A549 (cell line): ENCODE data around the gene EXOSC7. TPM values are rescaled to one million over a fixed set of nuclear protein-coding genes. Genes with fewer than 3 reads are reported as not detected.

Experiments
- ATAC-seq, 2 experiments: fragments of 200-7000 bp in 1 of 2; fragments of >200 bp in 1 of 2; cut with Nextera tagmentation in 1 of 2; cut with Tn5 transposase in 1 of 2; 3 replicates each; pipeline versions ENCODE4 v1.8.0 to v1.9.1; 2018 to 2020; ENCODE audit warnings: mild to moderate bottlenecking in 1 of 2, moderate library complexity in 1 of 2
- CTCF ChIA-PET: fragments of 300-600 bp; sonication (Branson Sonifier 250); formaldehyde crosslinking; extraction: SDS; loops from one replicate; lab custom pipeline; 2021; ENCODE audit warnings: antibody characterized with exemption, inconsistent platforms; lab: Yijun Ruan, JAX
- POLR2A ChIA-PET: fragments of 350-600 bp; formaldehyde crosslinking; extraction: SDS; loops from one replicate; lab custom pipeline; 2021; ENCODE audit warnings: antibody characterized with exemption, inconsistent platforms; lab: Yijun Ruan, JAX
- DNase-seq, 2 experiments: peaks; one replicate each; pipeline versions ENCODE4 v3.0.0 to v3.0.0-alpha.2; 2011 to 2016; ENCODE audit warnings: low read depth in 1 of 2, low spot score in 1 of 2
- FAIRE-seq: peaks from 2 replicates; lab custom pipeline; 2011; peaks lifted over from hg19 to GRCh38; lab: Jason Lieb, UNC
- H3K27ac ChIP-seq, 2 experiments: fragments of >200 bp; sonication (Bioruptor Twin); formaldehyde crosslinking; 3 replicates each; pipeline ENCODE4 v1.5.1; 2016 to 2017
- H3K4me1 ChIP-seq: fragments of >200 bp; sonication (Bioruptor Twin); formaldehyde crosslinking; 3 replicates; pipeline ENCODE4 v1.6.1; 2016
- H3K4me2 ChIP-seq: fragments of >200 bp; sonication (Bioruptor Twin); formaldehyde crosslinking; 3 replicates; pipeline ENCODE4 v1.6.1; 2016
- H3K4me3 ChIP-seq: fragments of >200 bp; sonication (Bioruptor Twin); formaldehyde crosslinking; 3 replicates; pipeline ENCODE4 v1.5.1; 2016
- H3K9me3 ChIP-seq: fragments of >200 bp; sonication (Bioruptor Twin); formaldehyde crosslinking; 3 replicates; pipeline ENCODE4 v1.6.1; 2016
- CHD4 ChIP-seq: fragments of 200-600 bp; sonication (generic); IDR thresholded peaks from 2 replicates; pipeline ENCODE4 v1.6.1; 2016; ENCODE audit warnings: antibody characterized with exemption, mild to moderate bottlenecking, borderline replicate concordance
- EHF ChIP-seq: fragments of 250-450 bp; sonication (Bioruptor Pico); IDR thresholded peaks from 2 replicates; pipeline ENCODE4 v1.5.0; 2020; ENCODE audit warnings: mild to moderate bottlenecking
- EP300 ChIP-seq, 2 experiments: fragments of >200 bp; sonication (Bioruptor Twin); formaldehyde crosslinking; IDR thresholded peaks; 2 replicates in 1 of 2; 3 replicates in 1 of 2; pipeline ENCODE4 v1.6.1; 2016 to 2017
- ESRRA ChIP-seq: fragments of 150-350 bp; IDR thresholded peaks from 2 replicates; pipeline ENCODE4 v1.6.1; 2014; ENCODE audit warnings: mild to moderate bottlenecking, low read length, borderline replicate concordance
- FOSL2 ChIP-seq, 2 experiments: fragments of 450-650 bp in 1 of 2; fragments of >200 bp in 1 of 2; sonication (Bioruptor Twin) in 1 of 2; formaldehyde crosslinking; IDR thresholded peaks; 2 replicates each; pipeline versions ENCODE4 v1.5.0 to v1.6.1; 2016 to 2020; ENCODE audit warnings: mild to moderate bottlenecking in 1 of 2, moderate library complexity in 1 of 2
- HOXB13 ChIP-seq: fragments of 250-450 bp; sonication (Bioruptor Pico); IDR thresholded peaks from 2 replicates; pipeline ENCODE4 v1.5.0; 2020; ENCODE audit warnings: low read depth, mild to moderate bottlenecking, moderate library complexity
- JUN ChIP-seq, 2 experiments: fragments of >200 bp; sonication (Bioruptor Twin); formaldehyde crosslinking; IDR thresholded peaks; 2 replicates in 1 of 2; 3 replicates in 1 of 2; pipeline ENCODE4 v1.6.1; 2016 to 2017
- KDM1A ChIP-seq: fragments of 200-600 bp; sonication (generic); IDR thresholded peaks from 2 replicates; pipeline ENCODE4 v1.6.1; 2016; ENCODE audit warnings: low read depth, mild to moderate bottlenecking
- MAFK ChIP-seq: fragments of 450-650 bp; IDR thresholded peaks from 2 replicates; pipeline ENCODE4 v1.6.1; 2014; ENCODE audit not compliant: partially characterized antibody
- MAZ ChIP-seq: fragments of 150-350 bp; IDR thresholded peaks from 2 replicates; pipeline ENCODE4 v1.6.1; 2014; ENCODE audit warnings: antibody characterized with exemption, low read depth, low read length, borderline replicate concordance
- MYC ChIP-seq: IDR thresholded peaks from 2 replicates; pipeline ENCODE4 v1.6.1; 2012; ENCODE audit warnings: mild to moderate bottlenecking, inconsistent platforms, low read length, improper control_type of control experiment, borderline replicate concordance
- PHF8 ChIP-seq: fragments of 200-600 bp; sonication (generic); IDR thresholded peaks from 2 replicates; pipeline ENCODE4 v1.6.1; 2016; ENCODE audit warnings: low read depth, mild to moderate bottlenecking, antibody characterized with exemption, moderate library complexity, borderline replicate concordance
- POLR2AphosphoS2 ChIP-seq: conservative IDR thresholded peaks from 2 replicates; pipeline ENCODE4 v1.6.1; 2012; ENCODE audit warnings: low read length, improper control_type of control experiment, inconsistent platforms
- RAD21 ChIP-seq, 2 experiments: fragments of >200 bp in 1 of 2; sonication (Bioruptor Twin) in 1 of 2; formaldehyde crosslinking in 1 of 2; IDR thresholded peaks in 1 of 2; conservative IDR thresholded peaks in 1 of 2; 2 replicates in 1 of 2; 3 replicates in 1 of 2; pipeline ENCODE4 v1.6.1; 2012 to 2018; ENCODE audit warnings: inconsistent platforms in 1 of 2
- RFX5 ChIP-seq: fragments of 450-650 bp; IDR thresholded peaks from 2 replicates; pipeline ENCODE4 v1.7.1; 2014; ENCODE audit warnings: antibody characterized with exemption, mild to moderate bottlenecking, moderate library complexity
- RNF2 ChIP-seq: fragments of 200-600 bp; sonication (generic); IDR thresholded peaks from 2 replicates; pipeline ENCODE4 v1.6.1; 2016; ENCODE audit warnings: low read depth, mild to moderate bottlenecking, antibody characterized with exemption, moderate library complexity, borderline replicate concordance
- SREBF2 ChIP-seq: fragments of 450-650 bp; IDR thresholded peaks from 2 replicates; pipeline ENCODE4 v1.6.1; 2014; ENCODE audit warnings: mild to moderate bottlenecking, moderate library complexity
- ZFP36 ChIP-seq: fragments of 450-650 bp; IDR thresholded peaks from 2 replicates; pipeline ENCODE4 v1.6.1; 2014; ENCODE audit warnings: borderline replicate concordance; ENCODE audit not compliant: partially characterized antibody
- WGBS: methylation state at CpG from one replicate; pipeline ENCODE4 v1.1.6; 2017; ENCODE audit errors: missing lambda C conversion rate; 5-methylcytosine and 5-hydroxymethylcytosine counted together
- polyA plus RNA-seq, 4 experiments: library from polyadenylated mRNA; depleted of rRNA in 3 of 4; stranded (reverse); fragments of >200 nt; fragmentation: RNase III in 1 of 4; extraction: RNeasy Plus Mini Kit Qiagen cat#74134 plus additional on column Dnase treatment in 1 of 4; gene quantifications; 2 replicates in 3 of 4; 3 replicates in 1 of 4; pipeline ENCODE4 v1.2.3, GENCODE V29; 2011 to 2017
- TF ChIP-seq, protein P1 (sequence below): IDR thresholded peaks from 2 replicates; pipeline ENCODE4 v1.6.1; 2012
- TF ChIP-seq, protein P2 (sequence below): fragments of 200-600 bp; sonication (generic); IDR thresholded peaks from 2 replicates; pipeline ENCODE4 v1.6.1; 2016; ENCODE audit warnings: antibody characterized with exemption, mild to moderate bottlenecking, moderate library complexity

The EXOSC7 gene
- polyA plus RNA-seq, 2 of the 4 experiments (the other 2 are of a cell fraction), result 59.1 to 68.4 TPM

- CTCF ChIA-PET, result no interaction called here
- no peak for FAIRE-seq
- whole genome bisulfite sequencing, result 90% methylated on average over 5 of the region's 5 CpGs
- H3K27ac ChIP-seq, result no peak overlapping the region
- TF ChIP-seq PHF8, result no peak
- TF ChIP-seq, all 56 proteins: peak for 0
- Histone ChIP-seq H3K4me2 (no peak overlapping the region), H3K4me3 (no peak overlapping the region), H3K4me1 (no peaks in the 10 kb centered on the region), H3K9me3 (no peaks in the 10 kb centered on the region)
- ATAC-seq (no peak), DNase-seq (no peak)
- POLR2A ChIA-PET, result no interaction called here
Observed at GRCh38 chr3:44954304-44954703, 21.7 kb upstream of the EXOSC7 start.

DNA sequence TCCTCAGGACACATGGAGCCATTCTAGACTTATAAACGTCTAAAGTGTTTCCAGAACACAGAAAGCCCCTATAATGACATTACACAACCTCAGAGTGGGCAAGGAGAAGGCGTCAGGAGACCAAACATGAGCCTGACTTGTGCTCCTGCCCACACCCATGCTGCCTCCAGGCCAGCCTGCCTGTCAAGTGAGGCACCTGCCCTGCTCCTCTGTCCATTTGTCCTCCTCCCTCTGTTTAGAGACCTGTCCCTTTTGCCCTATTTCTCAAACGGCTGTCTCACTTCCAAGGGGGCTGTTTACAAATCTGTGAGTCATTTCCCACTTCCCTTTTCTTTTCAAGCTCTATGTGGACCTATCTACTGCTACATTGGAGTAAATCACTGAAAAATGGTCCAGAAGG, 21.1 kb upstream of the EXOSC7 start:
- Histone ChIP-seq H3K4me3 (no peak overlapping the region), H3K4me2 (no peak overlapping the region), H3K4me1 (no peaks in the 10 kb centered on the region), H3K9me3 (no peaks in the 10 kb centered on the region), H3K27ac (no peak overlapping the region)
- no peak for TF ChIP-seq FOSL2 (IDR thresholded peaks at IDR 0.05)
- TF ChIP-seq FOSL2 (CRISPR knock-in tag; IDR thresholded peaks at IDR 0.05), result no peak
- no peak for TF ChIP-seq MYC
- no peak for TF ChIP-seq MAFK
- no peak for TF ChIP-seq ESRRA
- ChIA-PET CTCF (no interaction called here), POLR2A (no interaction called here)
- DNase-seq (no peak), ATAC-seq (no peak), FAIRE-seq (no peak)
- 43% methylated on average over 3 of the region's 3 CpGs for WGBS

GRCh38 chr3:44955917-44956316, 20.1 kb upstream of the EXOSC7 start:
- FAIRE-seq, result no peak
- POLR2A ChIA-PET, result no interaction called here
- no peak for DNase-seq
- H3K4me3 ChIP-seq, result no peak overlapping the region
- no peaks in the 10 kb centered on the region for H3K9me3 ChIP-seq
- H3K4me2 ChIP-seq, result no peak overlapping the region
- H3K4me1 ChIP-seq, result no peaks in the 10 kb centered on the region
- CTCF ChIA-PET, result no interaction called here
- TF ChIP-seq HOXB13 (CRISPR knock-in tag), result no peak
- no peak for TF ChIP-seq EHF (CRISPR knock-in tag)
- TF ChIP-seq ZFP36, result no peak
- TF ChIP-seq MAZ, result no peak
- ATAC-seq, result no peak
- no peak overlapping the region for H3K27ac ChIP-seq
- 100% methylated on average over 1 of the region's 1 CpG for whole genome bisulfite sequencing

DNA sequence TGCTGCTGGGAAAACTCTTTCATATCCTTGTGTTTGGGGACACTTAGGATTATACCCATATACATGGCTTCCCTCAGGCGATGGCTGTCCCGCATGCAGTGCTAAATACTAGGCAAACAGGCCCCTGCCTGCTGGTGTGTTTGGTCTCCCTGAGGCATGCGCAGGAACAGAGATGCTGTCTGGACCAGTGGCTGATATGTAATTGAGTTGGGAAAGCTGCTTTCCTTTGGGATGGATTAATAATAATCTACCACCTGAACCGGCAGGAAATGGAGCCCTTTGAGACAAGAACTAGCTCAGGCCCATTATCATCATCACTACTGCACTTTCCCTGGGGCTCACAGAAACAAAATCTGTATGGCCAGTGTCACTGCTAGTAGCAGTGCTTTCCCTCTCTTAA, 18.1 kb upstream of the EXOSC7 start:
- no peak for FAIRE-seq
- TF ChIP-seq EP300 (IDR thresholded peaks at IDR 0.05), result no peak
- no peak for TF ChIP-seq CHD4
- TF ChIP-seq, protein P1, sequence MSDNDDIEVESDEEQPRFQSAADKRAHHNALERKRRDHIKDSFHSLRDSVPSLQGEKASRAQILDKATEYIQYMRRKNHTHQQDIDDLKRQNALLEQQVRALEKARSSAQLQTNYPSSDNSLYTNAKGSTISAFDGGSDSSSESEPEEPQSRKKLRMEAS, result no peak
- no peak for TF ChIP-seq KDM1A
- no peak for TF ChIP-seq JUN (IDR thresholded peaks at IDR 0.05)
- TF ChIP-seq RAD21 (conservative IDR thresholded peaks at IDR 0.05 in 1 of 2, IDR thresholded peaks at IDR 0.05 in 1 of 2), result no peak
- TF ChIP-seq RNF2, result no peak
- no peak for TF ChIP-seq RFX5
- no peak for TF ChIP-seq MYC
- TF ChIP-seq POLR2AphosphoS2, result no peak
- TF ChIP-seq EHF (CRISPR knock-in tag), result no peak
- TF ChIP-seq, protein P2, sequence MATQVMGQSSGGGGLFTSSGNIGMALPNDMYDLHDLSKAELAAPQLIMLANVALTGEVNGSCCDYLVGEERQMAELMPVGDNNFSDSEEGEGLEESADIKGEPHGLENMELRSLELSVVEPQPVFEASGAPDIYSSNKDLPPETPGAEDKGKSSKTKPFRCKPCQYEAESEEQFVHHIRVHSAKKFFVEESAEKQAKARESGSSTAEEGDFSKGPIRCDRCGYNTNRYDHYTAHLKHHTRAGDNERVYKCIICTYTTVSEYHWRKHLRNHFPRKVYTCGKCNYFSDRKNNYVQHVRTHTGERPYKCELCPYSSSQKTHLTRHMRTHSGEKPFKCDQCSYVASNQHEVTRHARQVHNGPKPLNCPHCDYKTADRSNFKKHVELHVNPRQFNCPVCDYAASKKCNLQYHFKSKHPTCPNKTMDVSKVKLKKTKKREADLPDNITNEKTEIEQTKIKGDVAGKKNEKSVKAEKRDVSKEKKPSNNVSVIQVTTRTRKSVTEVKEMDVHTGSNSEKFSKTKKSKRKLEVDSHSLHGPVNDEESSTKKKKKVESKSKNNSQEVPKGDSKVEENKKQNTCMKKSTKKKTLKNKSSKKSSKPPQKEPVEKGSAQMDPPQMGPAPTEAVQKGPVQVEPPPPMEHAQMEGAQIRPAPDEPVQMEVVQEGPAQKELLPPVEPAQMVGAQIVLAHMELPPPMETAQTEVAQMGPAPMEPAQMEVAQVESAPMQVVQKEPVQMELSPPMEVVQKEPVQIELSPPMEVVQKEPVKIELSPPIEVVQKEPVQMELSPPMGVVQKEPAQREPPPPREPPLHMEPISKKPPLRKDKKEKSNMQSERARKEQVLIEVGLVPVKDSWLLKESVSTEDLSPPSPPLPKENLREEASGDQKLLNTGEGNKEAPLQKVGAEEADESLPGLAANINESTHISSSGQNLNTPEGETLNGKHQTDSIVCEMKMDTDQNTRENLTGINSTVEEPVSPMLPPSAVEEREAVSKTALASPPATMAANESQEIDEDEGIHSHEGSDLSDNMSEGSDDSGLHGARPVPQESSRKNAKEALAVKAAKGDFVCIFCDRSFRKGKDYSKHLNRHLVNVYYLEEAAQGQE, result no peak
- no peak for TF ChIP-seq SREBF2
- TF ChIP-seq HOXB13 (CRISPR knock-in tag), result no peak
- ChIA-PET POLR2A (interaction anchor here (0.9 kb wide), 1 partner anchor 18 kb away, joined by 3 read pairs; the partner anchor contains the start of genes EXOSC7 and ZDHHC3), CTCF (no interaction called here)
- Histone ChIP-seq H3K27ac (no peak overlapping the region), H3K4me1 (no peaks in the 10 kb centered on the region), H3K4me3 (no peak overlapping the region), H3K9me3 (no peaks in the 10 kb centered on the region), H3K4me2 (no peak overlapping the region)
- no peak for DNase-seq
- ATAC-seq, result no peak
- WGBS, result 97% methylated on average over 4 of the region's 4 CpGs
